ENCODE data around the gene VAMP4.
"Not testable (repeated sequence)": the region's sequence is repeated elsewhere in the genome, so short reads cannot be mapped to it uniquely, and the experiment has no call there.

The VAMP4 gene

DNA sequence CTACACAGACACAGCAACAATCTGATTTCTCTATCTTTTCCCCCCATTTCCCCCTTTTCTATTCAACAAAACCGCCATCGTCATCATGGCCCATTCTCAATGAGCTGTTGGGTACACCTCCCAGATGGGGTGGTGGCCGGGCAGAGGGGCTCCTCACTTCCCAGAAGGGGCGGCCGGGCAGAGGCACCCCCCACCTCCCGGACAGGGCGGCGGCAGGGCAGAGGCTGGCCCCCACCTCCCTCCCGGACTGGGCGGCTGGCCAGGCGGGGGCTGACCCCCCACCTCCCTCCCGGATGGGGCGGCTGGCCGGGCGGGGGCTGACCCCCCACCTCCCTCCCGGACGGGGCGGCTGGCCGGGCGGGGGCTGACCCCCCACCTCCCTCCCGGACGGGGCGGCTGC, 48.3 kb downstream of the VAMP4 start:
- not testable (repeated sequence) for DNase-seq

DNA sequence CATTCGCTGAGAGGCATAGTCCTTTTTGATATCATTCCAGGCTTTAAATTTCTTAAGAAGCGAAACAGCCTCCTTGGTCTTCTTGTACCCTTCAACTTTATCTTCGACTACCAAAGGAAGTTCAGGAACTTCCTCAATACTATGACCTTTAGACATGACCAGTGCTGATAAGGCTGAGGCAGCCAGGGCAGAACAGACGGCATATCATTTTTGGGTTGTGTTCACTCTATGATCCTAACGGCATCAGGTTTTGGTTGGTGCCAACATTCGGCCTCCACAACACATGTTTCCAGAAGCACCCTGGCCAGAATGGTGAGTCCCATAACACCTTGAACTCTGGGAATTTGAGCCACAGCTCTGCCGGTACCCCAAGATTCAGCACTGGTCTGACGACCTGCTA, 58.0 kb downstream of the VAMP4 start:
- DNase-seq, result no peak

DNA sequence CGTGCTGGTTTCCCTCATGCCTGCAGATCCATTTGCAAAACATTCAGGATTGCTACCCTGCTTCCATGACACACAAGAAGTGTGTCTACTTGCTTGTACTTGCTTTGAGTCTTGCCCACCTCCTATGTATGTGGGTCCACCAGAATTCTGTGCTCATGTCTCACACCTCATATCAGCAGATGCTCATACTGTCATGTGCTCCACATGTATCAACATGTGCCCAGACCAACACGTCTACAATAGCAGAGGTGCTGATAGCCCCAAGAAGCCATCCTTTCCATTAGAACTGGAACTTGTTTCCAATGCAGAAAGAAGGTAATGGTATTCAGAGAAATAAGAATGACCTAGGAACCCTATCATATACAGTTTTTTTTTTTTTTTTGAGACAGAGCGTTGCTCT, 61.5 kb downstream of the VAMP4 start:
- DNase-seq, result no peak

DNA sequence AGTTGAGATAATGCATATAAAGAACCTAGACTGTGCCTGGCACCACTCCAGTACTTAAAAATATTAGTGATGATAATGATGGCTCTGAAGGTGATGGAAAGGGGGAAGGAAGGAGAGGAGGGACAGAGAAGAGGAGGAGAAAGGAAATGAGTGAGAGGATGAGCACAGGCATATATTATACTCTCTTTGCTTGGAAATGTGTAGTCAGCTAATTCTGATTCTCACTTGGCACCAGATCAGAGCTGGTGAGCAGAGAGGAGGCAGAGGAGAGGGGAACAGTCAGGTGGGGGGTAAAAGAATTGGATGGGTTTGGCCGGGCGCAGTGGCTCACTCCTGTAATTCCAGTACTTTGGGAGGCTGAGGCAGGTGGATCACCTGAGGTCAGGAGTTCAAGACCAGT, 65.0 kb downstream of the VAMP4 start:
- no peak for DNase-seq

DNA sequence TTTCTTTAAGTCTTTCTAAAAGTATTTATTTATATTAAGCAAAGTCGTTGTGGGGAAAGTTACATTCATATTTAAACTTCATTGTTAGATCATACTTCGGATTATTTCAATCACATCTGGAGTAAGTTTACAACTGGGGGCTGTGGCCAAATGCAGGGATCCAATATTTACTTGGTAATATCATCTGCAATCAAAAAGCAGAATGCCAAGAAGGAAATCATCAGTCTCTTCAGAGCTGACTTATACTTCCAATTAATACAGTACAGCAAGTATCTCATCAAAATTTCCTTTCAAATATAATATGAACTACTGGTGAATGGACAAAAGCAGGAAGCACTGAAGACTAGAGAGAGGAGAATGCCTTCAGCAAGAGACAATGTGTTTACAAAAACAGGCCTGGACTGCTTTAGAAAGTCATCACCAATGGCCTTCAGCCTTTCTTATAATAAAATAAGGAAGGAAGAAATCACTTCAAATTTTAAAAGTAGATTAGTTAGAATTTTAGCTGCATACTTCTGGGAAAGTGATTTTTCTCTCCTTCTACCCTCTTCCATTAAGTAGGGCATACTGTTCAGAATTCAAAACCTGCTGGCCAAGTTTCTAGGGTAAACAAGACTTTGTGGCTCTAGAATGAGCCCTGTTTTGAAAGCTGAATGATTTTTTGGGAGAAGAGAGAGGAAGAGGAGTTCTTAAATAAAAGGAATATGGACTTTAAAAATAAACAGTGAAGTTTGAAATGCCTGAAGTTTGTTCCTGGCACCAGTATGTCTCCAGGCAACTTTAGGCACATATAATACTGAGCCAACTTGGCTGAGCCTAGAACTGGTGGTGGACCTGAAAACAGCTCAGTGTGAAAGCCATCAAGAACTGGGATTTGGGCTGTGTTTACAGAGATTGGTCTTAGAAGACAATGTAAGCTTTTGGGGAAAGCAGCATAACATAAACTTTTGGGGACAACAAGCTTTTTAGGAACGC, 67.1 kb downstream of the VAMP4 start:
- DNase-seq, result no peak

DNA sequence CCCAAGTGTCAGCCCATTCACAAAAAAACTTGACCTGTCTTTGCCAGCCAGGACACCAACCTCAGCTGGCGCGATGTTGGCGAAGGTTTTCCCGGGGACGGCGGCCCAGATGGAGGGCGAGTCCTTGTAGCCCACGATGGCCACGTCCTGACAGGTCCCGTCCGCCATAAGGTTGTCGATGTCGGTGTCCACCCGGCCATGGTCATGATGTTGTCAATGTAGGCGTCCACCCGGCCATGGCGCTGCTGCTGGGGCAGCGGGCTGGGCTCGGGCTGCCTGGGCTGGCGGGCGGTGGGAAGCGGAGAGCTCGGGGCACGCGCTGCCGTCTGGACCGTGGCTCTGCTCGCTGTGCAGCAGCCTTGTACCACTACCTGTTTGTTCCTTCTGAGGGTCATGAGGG, 71.1 kb downstream of the VAMP4 start:
- DNase-seq, result no peak

DNA sequence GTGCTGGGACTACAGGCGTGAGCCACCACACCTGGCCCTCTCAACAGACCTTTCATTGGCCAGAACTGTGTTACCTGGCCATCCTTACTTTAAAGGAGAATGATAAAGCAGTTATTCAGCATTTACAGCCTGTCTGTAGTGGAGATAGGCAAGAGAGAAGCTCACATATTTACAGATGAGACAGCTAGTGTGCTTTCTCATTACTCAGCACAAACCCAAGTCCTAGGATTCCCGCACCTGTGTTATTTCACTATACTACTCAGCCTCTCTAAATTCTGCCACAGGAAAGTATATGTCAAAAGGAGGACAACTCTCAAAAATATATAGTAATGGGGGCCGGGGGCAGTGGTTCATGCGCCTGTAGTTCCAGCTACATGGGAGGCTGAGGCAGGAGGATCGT, 73.5 kb downstream of the VAMP4 start:
- DNase-seq, result no peak

DNA sequence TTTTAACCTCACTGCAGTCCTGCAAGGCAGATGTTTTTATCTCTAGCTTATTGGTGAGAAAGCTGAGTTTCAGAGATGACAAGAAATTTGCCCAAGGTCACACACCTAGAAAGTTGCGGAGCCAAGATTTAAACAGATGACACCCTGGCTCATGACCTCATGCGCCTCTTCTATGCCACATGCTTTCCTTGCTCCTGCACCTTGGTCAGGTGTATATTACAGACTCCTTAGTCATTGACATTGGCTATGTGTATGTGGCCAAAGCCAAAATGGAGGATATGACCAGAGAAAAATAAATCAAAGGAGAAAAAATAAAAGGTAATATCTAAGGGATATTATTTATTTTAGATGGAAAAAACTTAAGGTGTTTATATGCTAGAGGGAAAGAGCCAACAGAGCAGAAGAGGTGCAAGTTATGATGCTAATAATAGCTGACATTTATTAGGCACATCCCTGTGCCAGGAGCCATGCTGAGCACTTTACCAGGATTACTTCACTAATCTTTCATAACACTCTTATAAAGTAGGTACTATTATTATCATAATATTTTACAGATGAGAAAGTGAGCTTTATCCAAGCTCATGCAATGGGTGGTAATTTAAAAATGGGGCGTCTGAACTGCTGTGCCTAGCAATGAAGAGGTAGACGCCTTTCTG, 75.6 kb downstream of the VAMP4 start:
- no peak for DNase-seq

DNA sequence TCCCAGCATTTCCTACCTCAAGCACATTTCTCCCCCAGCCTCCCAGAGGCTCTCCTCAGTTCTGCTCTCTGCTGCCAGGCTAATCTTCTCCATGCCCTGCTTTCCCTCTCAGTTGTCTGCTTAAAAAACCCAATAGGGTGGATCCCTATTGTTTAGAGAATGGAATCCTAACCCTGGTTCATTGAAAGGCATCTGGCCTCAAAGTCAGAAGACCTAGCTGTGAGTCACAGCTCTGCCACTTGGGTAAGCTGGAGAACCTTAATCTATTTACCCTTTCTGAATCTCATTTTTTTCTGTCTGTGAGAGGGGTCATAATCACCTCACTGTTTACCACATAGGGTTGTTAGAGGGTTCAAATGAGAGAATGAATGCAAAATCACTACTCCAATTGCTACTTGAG, 76.9 kb downstream of the VAMP4 start:
- no peak for DNase-seq

DNA sequence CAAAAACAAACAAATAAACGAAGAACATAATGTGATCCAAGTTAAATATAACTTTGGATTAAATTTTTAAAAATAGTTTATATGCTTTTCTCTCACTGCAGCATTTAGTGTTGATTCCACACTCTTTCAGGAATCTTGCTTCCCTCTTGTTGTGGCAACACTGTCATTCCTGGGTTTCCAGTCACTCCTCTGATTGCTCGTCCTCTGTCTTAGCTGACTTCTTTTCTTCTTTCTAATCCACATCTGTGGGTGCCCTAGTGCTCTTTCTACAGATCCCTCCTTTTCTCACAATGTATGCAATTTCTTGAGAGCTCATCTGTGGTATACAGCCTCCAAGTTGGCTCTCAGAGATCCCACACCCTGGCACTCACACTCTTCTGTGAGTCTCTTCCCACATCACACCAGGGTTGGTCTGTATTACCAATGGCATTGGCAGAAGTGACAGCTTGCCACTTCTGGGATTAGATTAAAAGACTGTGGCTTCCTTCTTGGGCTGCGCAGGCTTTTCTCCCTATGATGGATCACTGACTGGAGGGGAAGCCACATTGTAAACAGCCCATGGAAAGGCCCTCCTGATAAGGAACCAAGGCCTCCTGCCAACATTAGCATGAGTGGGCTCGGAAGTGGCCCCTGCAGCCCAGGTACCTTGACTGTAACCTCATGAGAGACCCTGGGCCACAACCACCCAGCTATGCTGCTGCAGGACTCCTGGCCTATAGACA, 77.8 kb downstream of the VAMP4 start:
- no peak for DNase-seq

DNA sequence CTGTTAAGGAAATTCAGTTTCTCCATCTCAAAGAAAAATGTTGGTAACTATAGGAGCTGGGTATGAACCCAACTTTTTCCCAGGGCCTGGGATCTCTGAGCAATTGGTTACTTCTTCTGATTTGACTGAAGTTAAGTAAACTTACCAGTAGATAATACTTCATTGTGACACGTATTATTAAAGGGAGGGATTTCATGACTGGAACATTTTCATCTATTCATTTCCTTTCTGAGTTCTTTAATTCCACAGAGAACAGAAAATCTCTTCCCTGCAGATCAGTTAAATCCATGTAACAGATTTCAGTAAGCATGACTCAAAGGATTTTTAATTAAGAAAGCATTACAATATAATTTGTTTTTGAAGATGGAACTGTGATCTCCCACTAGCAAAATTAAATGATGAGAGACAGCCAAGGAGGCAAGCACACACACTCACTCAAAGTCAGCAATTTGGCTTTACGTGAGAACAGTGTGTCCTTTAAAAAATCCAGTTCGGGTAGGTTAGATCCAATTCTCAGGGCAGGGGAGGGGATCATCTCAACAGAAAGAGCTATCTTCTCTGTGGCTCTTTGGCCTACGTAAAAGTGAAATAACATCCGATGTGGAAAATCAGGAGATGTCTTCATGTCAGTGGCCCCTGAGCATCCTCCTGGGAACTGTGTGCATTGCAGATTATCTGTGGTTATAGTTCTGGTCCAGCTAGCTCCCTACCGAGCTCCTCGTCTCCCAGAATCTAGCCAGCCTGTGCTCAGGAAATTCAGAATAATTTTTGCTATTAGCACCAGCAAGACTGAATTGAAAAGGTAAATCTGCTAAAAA, 78.6 kb downstream of the VAMP4 start:
- no peak for DNase-seq

DNA sequence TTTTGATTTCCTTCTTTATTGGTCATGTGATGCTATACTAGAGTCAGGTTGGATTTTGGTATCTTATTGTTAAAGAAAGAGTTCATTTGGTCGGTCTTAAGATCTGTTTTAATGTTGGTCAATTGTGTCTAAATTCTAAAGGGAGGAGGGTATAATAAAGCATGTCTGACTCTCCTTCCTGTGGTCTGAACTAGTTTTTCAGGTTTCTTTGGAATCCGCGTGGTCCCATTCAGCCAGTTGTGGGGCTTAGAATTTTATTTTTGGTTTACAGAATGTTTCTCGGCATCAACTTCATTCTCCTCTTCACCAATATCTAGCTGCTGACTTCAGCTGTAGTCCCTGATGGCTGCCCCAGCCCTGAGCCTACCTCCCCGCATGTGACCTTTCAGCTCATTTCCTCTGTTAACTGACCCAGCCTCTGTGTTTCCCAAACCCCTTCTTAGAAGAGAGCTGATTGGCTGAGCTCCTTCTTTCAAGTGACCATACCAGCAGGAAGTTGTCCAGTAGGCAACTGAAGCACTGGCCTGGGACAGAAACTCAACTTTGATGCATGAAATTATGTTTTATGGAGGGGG, 80.7 kb downstream of the VAMP4 start:
- no peak for DNase-seq

DNA sequence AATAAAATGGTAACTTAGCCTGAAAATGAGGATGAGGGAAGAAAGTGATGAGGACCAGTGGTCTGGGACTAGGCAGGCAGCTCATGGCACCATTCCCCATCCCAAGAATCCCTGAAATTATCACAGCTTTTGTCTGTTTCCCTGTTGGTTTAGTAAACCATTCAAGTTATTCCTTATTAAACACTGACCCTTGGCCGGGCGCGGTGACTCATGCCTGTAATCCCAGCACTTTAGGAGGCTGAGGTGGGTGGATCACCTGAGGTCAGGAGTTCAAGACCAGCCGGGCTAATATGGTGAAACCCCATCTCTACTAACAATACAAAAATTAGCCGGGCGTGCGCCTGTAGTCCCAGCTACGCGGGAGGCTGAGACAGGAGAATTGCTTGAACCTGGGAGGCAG, 85.7 kb downstream of the VAMP4 start:
- DNase-seq, result not testable (repeated sequence)

DNA sequence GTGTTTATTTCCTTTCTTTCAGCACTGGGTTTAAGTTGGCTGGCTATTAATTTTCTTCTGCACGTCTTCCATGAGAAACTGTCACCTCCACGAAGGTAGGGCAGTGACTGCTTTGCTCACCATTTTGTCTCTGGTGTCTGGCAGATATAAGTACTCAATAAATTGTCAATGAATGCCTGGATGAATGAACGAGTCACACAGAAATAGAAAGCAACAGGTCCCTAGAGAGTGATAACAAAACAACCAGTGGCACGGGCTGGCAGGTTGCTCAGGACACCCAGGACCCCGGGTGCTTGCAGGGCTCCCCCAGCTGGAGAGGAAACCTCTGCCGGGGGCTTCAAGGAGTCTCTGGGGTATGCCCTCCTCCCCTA, 86.1 kb downstream of the VAMP4 start:
- DNase-seq, result no peak

DNA sequence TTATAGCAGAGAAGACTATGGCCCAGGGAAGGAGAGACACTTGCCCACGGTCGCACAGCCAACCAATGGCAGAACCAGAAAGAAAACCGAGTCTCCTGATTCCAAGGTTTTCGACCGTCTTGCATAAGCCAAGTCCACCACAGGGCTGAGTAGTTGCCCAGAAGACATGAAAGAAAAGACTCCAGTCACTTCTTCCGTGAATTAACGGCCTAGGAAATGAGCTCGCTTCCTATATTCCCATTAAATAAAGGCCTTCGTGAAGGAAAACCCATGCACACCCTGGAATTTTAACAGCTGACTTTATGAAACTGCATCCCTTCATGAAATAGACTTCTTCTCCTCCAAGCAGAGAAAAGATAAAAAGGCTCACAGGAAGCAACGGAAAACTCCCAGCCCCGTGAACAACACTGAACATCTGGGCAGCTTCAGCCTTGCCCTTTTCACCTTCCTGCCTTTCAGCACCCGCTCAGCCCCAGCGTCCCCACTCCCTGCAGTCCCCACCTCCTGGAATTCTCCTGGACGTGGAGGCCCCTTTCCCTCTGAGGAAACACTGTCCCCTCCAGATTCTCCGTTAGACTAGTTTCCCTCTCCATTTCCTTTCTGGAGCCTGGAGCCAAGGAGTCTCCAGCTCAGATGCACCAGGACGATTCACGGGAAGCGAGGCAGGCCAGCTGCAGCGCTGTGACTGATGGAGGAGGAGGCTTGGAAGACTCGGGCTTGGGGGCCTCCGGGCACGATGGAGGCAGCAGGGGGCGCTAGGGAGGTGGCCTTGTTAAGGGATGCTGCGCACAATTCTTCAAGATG, 86.7 kb downstream of the VAMP4 start:
- peak; percentile 77 to 84 for DNase-seq

DNA sequence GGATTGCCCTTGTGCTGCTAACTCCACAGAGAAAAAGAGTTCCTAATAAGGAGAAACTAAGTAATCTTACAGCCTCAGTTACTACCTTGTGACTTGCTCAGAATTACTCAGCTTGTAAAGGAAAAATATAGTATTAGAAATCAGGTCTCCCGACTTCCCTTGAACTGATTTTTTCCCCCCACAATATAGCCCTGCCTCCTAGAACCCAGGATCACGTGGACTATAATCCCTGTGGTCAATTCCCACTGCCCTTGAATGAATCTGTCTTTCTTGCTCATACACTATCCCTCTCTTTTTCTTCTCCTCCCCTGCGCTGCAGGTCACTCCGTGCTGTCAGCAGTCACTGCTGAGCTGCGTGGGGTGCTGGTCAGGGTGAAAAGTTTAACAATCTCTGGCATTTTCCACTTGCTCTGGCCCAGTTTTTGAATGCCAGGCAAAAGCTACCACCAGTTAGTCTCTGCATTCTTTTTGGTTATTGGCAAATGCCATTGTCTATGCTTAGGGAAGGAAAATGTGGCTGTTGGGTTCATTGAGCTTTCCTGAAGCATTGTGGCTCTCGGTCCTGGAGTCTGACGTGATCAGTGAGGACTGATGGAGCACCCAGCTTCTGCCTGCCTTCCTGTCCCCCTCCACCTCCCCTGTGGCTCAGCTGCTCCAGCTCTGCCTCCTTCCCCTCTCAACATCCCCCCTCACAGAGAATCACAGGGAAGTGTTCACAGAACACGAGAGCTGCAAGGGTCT, 87.5 kb downstream of the VAMP4 start:
- no peak for DNase-seq

DNA sequence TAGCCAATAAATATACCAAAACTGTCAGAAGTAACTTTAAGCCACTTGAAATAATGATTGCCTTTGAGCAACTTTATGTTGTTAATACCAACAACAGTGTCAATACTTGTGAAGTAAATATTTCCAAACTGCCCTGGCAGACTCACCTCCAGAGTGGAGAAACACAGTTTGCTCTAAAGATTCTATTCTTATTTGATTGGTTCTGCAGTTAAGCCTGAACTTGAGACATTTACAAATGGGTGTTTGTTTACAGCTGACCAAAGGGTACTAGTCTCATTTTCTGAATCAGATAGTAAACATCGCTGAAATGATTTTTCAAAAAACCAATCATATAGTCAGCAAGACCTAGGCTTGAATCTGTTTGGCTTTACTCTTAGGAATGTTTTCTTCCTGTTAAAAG, 88.1 kb downstream of the VAMP4 start:
- no peak for DNase-seq

DNA sequence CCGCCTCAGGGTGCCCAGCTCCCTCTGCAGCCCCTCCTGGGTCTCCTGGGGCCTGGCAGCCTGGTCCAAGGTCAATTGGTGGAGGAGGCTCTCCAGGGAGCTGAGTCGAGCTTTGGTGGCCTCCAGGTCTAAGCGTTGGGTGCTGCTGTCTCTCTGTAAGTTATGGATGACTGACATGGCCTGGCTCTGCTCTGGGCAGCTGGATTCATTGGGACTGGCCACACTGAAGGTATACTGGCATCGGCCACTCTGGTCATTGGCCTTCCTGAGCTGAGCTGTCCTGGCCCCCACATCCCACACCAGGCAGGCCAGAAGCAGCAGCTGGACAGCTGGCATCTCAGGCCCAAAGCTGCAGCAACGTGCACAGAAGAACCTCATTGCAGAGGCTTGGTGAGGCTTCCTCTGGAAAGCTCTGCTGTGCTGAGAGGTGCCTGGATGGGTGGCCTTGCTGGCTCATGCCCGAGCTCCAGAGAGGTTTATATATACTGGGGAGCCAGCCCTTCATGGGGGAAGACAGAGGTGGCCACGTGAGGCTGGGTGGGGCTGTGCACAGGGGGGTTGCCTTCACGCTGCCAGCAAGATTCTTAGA, 89.5 kb downstream of the VAMP4 start, which contains the start of gene MYOC:
Gene MYOC, minus strand, starts transcription at position 455 of the 589 bp plus-strand sequence. Its CDS starts 77 bp downstream, at position 378.
- DNase-seq, result no peak
